Measurements from ENCODE around the gene EPC2. TPM values are rescaled to one million over a fixed set of nuclear protein-coding genes. Genes with fewer than 3 reads are reported as not detected.

The EPC2 gene
- total RNA-seq, 4 donors from 2014 or later, result 13.1 to 21.8 (median 14.6) TPM

GRCh38 chr2:148627224-148627623 is 17.3 kb upstream of the EPC2 start:
- in situ Hi-C loops (cut with MboI; ENCODE audit: low sequenced_read_pairs in 4 of 4) (no loop called here), intact Hi-C loops (cut with DNase I; ENCODE audit: low total_unique reads) (no loop called here)
- Histone ChIP-seq H3K4me1 (no peaks in the 10 kb centered on the region), H3K9me3 (no peaks in the 10 kb centered on the region), H3K36me3 (no peaks in the 10 kb centered on the region), H3K27me3 (no peaks in the 10 kb centered on the region), H3K27ac (no peak overlapping the region), H3K4me3 (no peak overlapping the region)
- TF ChIP-seq CTCF (IDR thresholded peaks at IDR 0.05 in 4 of 5, conservative IDR thresholded peaks at IDR 0.05 in 1 of 5) (no peak), POLR2A (IDR thresholded peaks at IDR 0.05) (no peak)
- ATAC-seq (no peak), DNase-seq (no peak)

- H3K9me3 ChIP-seq, result no peaks in the 10 kb centered on the region
- H3K27ac ChIP-seq, result no peak overlapping the region
- H3K36me3 ChIP-seq, result no peaks in the 10 kb centered on the region
- no peaks in the 10 kb centered on the region for H3K4me1 ChIP-seq
- DNase-seq (no peak), ATAC-seq (no peak)
- intact Hi-C loops (cut with DNase I; ENCODE audit: low total_unique reads), result no loop called here
- no peaks in the 10 kb centered on the region for H3K27me3 ChIP-seq
- in situ Hi-C loops (cut with MboI; ENCODE audit: low sequenced_read_pairs in 4 of 4), result no loop called here
- H3K4me3 ChIP-seq, result no peak overlapping the region
- no peak for TF ChIP-seq CTCF (IDR thresholded peaks at IDR 0.05 in 4 of 5, conservative IDR thresholded peaks at IDR 0.05 in 1 of 5)
- no peak for TF ChIP-seq POLR2A (IDR thresholded peaks at IDR 0.05)
Observed at GRCh38 chr2:148634749-148635148, 9.8 kb upstream of the EPC2 start.

- H3K4me1 ChIP-seq, result peaks cover 3 to 8% of the 10 kb centered on the region in 2 donors
- in situ Hi-C loops (cut with MboI; ENCODE audit: low sequenced_read_pairs in 4 of 4), result no loop called here
- no peaks in the 10 kb centered on the region for H3K9me3 ChIP-seq
- no peak for TF ChIP-seq POLR2A (IDR thresholded peaks at IDR 0.05)
- no peak for TF ChIP-seq CTCF (IDR thresholded peaks at IDR 0.05 in 4 of 5, conservative IDR thresholded peaks at IDR 0.05 in 1 of 5)
- no peaks in the 10 kb centered on the region for H3K27me3 ChIP-seq
- H3K4me3 ChIP-seq, result no peak overlapping the region
- ATAC-seq, result no peak
- H3K27ac ChIP-seq, result no peak overlapping the region
- intact Hi-C loops (cut with DNase I; ENCODE audit: low total_unique reads), result no loop called here
- no peak for DNase-seq
- H3K36me3 ChIP-seq, result no peaks in the 10 kb centered on the region
Observed at GRCh38 chr2:148638543-148638942, 6.0 kb upstream of the EPC2 start.

- ATAC-seq, result no peak
- no peaks in the 10 kb centered on the region for H3K27me3 ChIP-seq
- intact Hi-C loops (cut with DNase I; ENCODE audit: low total_unique reads) (loop anchor here (10.0 kb wide), 2 partner anchors 344 to 944 kb away; partner anchors contain the start of gene MMADHC), in situ Hi-C loops (cut with MboI; ENCODE audit: low sequenced_read_pairs in 4 of 4) (no loop called here)
- TF ChIP-seq CTCF (IDR thresholded peaks at IDR 0.05 in 4 of 5, conservative IDR thresholded peaks at IDR 0.05 in 1 of 5), result no peak
- no peak for TF ChIP-seq POLR2A (IDR thresholded peaks at IDR 0.05)
- no peaks in the 10 kb centered on the region for H3K36me3 ChIP-seq
- DNase-seq, result no peak
- no peak overlapping the region for H3K27ac ChIP-seq
- H3K4me3 ChIP-seq, result no peak overlapping the region
- H3K4me1 ChIP-seq, result peaks cover 7 to 12% of the 10 kb centered on the region in 2 donors
- H3K9me3 ChIP-seq, result no peaks in the 10 kb centered on the region
Observed at GRCh38 chr2:148640767-148641166, 3.8 kb upstream of the EPC2 start.

GRCh38 chr2:148642112-148642744 is 2.3 kb upstream of the EPC2 start:
- Histone ChIP-seq H3K4me1 (peaks cover 16 to 20% of the 10 kb centered on the region in 2 donors), H3K9me3 (no peaks in the 10 kb centered on the region), H3K36me3 (no peaks in the 10 kb centered on the region), H3K27me3 (no peaks in the 10 kb centered on the region), H3K4me3 (no peak overlapping the region), H3K27ac (no peak overlapping the region)
- TF ChIP-seq POLR2A (IDR thresholded peaks at IDR 0.05) (no peak), CTCF (IDR thresholded peaks at IDR 0.05 in 4 of 5, conservative IDR thresholded peaks at IDR 0.05 in 1 of 5) (no peak)
- no peak for ATAC-seq
- in situ Hi-C loops (cut with MboI; ENCODE audit: low sequenced_read_pairs in 4 of 4), result no loop called here
- DNase-seq, result no peak
- intact Hi-C loops (cut with DNase I; ENCODE audit: low total_unique reads), result loop anchor here (10.0 kb wide), 2 partner anchors 343 to 943 kb away; partner anchors contain the start of gene MMADHC
